Measurements from ENCODE around the gene LY6G5C. TPM values are rescaled to one million over a fixed set of nuclear protein-coding genes. Genes with fewer than 3 reads are reported as not detected.

Gene LY6G5C
- total RNA-seq, 1 experiment from 2014 or later, result 1.4 TPM

Other genes with a start within 250 kb of the LY6G5C start
- gene MICB, start 182.9 kb downstream of the LY6G5C start, total RNA-seq (2022; extraction: Qiagen RNA extraction), result 5.8 to 6.5 TPM (median 6.2 TPM) in 5 replicates
- gene MCCD1, start 152.1 kb downstream of the LY6G5C start, total RNA-seq (2022; extraction: Qiagen RNA extraction), result not detected in 5 replicates
- gene DDX39B, start 139.1 kb downstream of the LY6G5C start, total RNA-seq (2022; extraction: Qiagen RNA extraction), result 340 to 418 TPM (median 347 TPM) in 5 replicates
- 0.62 to 1.1 TPM (median 0.93 TPM) in 5 replicates for gene ATP6V1G2, start 134.5 kb downstream of the LY6G5C start, total RNA-seq (2022; extraction: Qiagen RNA extraction)
- gene NFKBIL1, start 133.5 kb downstream of the LY6G5C start, total RNA-seq (2022; extraction: Qiagen RNA extraction), result 9.5 to 13.0 TPM (median 12.6 TPM) in 5 replicates
- gene LTA, start 108.8 kb downstream of the LY6G5C start, total RNA-seq (2022; extraction: Qiagen RNA extraction), result 0.07 to 0.23 TPM (median 0.08 TPM) in 3 of 5 replicates, not detected in the others
- 0.07 to 0.08 TPM in 2 of 5 replicates, not detected in the others for gene TNF, start 105.5 kb downstream of the LY6G5C start, total RNA-seq (2022; extraction: Qiagen RNA extraction)
- gene LTB, start 98.6 kb downstream of the LY6G5C start, total RNA-seq (2022; extraction: Qiagen RNA extraction), result 0.12 to 0.49 TPM (median 0.14 TPM) in 4 of 5 replicates, not detected in the other
- gene LST1, start 94.8 kb downstream of the LY6G5C start, total RNA-seq (2022; extraction: Qiagen RNA extraction), result 0.14 to 0.41 TPM (median 0.29 TPM) in 5 replicates
- not detected in 5 replicates for gene NCR3, start 88.1 kb downstream of the LY6G5C start, total RNA-seq (2022; extraction: Qiagen RNA extraction)
- gene AIF1, start 65.8 kb downstream of the LY6G5C start, total RNA-seq (2022; extraction: Qiagen RNA extraction), result not detected in 5 replicates
- gene PRRC2A, start 60.4 kb downstream of the LY6G5C start, total RNA-seq (2022; extraction: Qiagen RNA extraction), result 66.2 to 87.9 TPM (median 84.6 TPM) in 5 replicates
- 117 to 150 TPM (median 136 TPM) in 5 replicates for gene BAG6, start 28.4 kb downstream of the LY6G5C start, total RNA-seq (2022; extraction: Qiagen RNA extraction)
- 2.9 to 3.7 TPM (median 3.1 TPM) in 5 replicates for gene APOM, start 25.2 kb downstream of the LY6G5C start, total RNA-seq (2022; extraction: Qiagen RNA extraction)
- gene C6orf47, start 20.3 kb downstream of the LY6G5C start, total RNA-seq (2022; extraction: Qiagen RNA extraction), result 11.3 to 12.4 TPM (median 11.9 TPM) in 5 replicates
- gene GPANK1, start 16.1 kb downstream of the LY6G5C start, total RNA-seq (2022; extraction: Qiagen RNA extraction), result 7.8 to 11.3 TPM (median 10.1 TPM) in 5 replicates
- 169 to 183 TPM (median 179 TPM) in 5 replicates for gene CSNK2B, start 15.0 kb downstream of the LY6G5C start, total RNA-seq (2022; extraction: Qiagen RNA extraction)
- 2.7 to 4.2 TPM (median 3.2 TPM) in 5 replicates for gene LY6G5B, start 11.1 kb downstream of the LY6G5C start, total RNA-seq (2022; extraction: Qiagen RNA extraction)
- 14.2 to 17.5 TPM (median 16.7 TPM) in 5 replicates for gene ABHD16A, start 22.3 kb upstream of the LY6G5C start, total RNA-seq (2022; extraction: Qiagen RNA extraction)
- gene LY6G6F, start 25.8 kb upstream of the LY6G5C start, total RNA-seq (2022; extraction: Qiagen RNA extraction), result not detected in 5 replicates
- not detected in 5 replicates for gene LY6G6D, start 34.3 kb upstream of the LY6G5C start, total RNA-seq (2022; extraction: Qiagen RNA extraction)
- 0.08 to 0.14 TPM (median 0.09 TPM) in 3 of 5 replicates, not detected in the others for gene LY6G6C, start 40.7 kb upstream of the LY6G5C start, total RNA-seq (2022; extraction: Qiagen RNA extraction)
- not detected in 5 replicates for gene MPIG6B, start 42.3 kb upstream of the LY6G5C start, total RNA-seq (2022; extraction: Qiagen RNA extraction)
- 25.2 to 32.8 TPM (median 28.6 TPM) in 5 replicates for gene DDAH2, start 48.2 kb upstream of the LY6G5C start, total RNA-seq (2022; extraction: Qiagen RNA extraction)
- 467 to 486 TPM (median 475 TPM) in 5 replicates for gene CLIC1, start 55.5 kb upstream of the LY6G5C start, total RNA-seq (2022; extraction: Qiagen RNA extraction)
- gene MSH5, start 58.9 kb upstream of the LY6G5C start, total RNA-seq (2022; extraction: Qiagen RNA extraction), result 10.5 to 14.8 TPM (median 11.7 TPM) in 5 replicates
- gene SAPCD1, start 81.6 kb upstream of the LY6G5C start, total RNA-seq (2022; extraction: Qiagen RNA extraction), result 1.6 to 4.2 TPM (median 3.1 TPM) in 5 replicates
- 1.3 to 1.9 TPM (median 1.5 TPM) in 5 replicates for gene VWA7, start 96.3 kb upstream of the LY6G5C start, total RNA-seq (2022; extraction: Qiagen RNA extraction)
- gene VARS1, start 114.7 kb upstream of the LY6G5C start, total RNA-seq (2022; extraction: Qiagen RNA extraction), result 49.3 to 54.8 TPM (median 53.0 TPM) in 5 replicates
- 43.6 to 61.8 TPM (median 59.8 TPM) in 5 replicates for gene LSM2, start 125.9 kb upstream of the LY6G5C start, total RNA-seq (2022; extraction: Qiagen RNA extraction)
- gene HSPA1L, start 134.2 kb upstream of the LY6G5C start, total RNA-seq (2022; extraction: Qiagen RNA extraction), result 1.2 to 1.7 TPM (median 1.4 TPM) in 5 replicates
- 132 to 240 TPM (median 186 TPM) in 5 replicates for gene HSPA1A, start 134.5 kb upstream of the LY6G5C start, total RNA-seq (2022; extraction: Qiagen RNA extraction)
- gene HSPA1B, start 146.7 kb upstream of the LY6G5C start, total RNA-seq (2022; extraction: Qiagen RNA extraction), result 94.0 to 169 TPM (median 135 TPM) in 5 replicates
- 24.3 to 33.7 TPM (median 27.9 TPM) in 5 replicates for gene NEU1, start 181.8 kb upstream of the LY6G5C start, total RNA-seq (2022; extraction: Qiagen RNA extraction)
- 0.05 TPM in 3 of 5 replicates, not detected in the others for gene SLC44A4, start 197.9 kb upstream of the LY6G5C start, total RNA-seq (2022; extraction: Qiagen RNA extraction)
- gene EHMT2, start 216.6 kb upstream of the LY6G5C start, total RNA-seq (2022; extraction: Qiagen RNA extraction), result 21.5 to 29.0 TPM (median 26.5 TPM) in 5 replicates
- 2.9 to 4.5 TPM (median 3.8 TPM) in 5 replicates for gene ZBTB12, start 221.0 kb upstream of the LY6G5C start, total RNA-seq (2022; extraction: Qiagen RNA extraction)
- gene C2, start 246.7 kb upstream of the LY6G5C start, total RNA-seq (2022; extraction: Qiagen RNA extraction), result 0.20 to 0.34 TPM (median 0.23 TPM) in 5 replicates